Uterus (tissue), 2 donors: Measurements from ENCODE around the gene TMC3.

Experiments used
- POLR2A ChIP-seq, 2 donors: fragments of 450-650 bp; IDR thresholded peaks; one replicate each; pipeline ENCODE4 v1.6.1; 2016; ENCODE audit warnings: antibody characterized with exemption in 2 of 2, mild to moderate bottlenecking in 1 of 2, moderate library complexity in 1 of 2
- TF ChIP-seq, protein P1 (sequence below), 4 experiments: fragments of 200-600 bp in 2 of 4; fragments of 450-650 bp in 2 of 4; sonication (generic) in 2 of 4; IDR thresholded peaks; one replicate each; pipeline ENCODE4 v1.5.1; 2016 to 2019; ENCODE audit warnings: antibody characterized with exemption in 4 of 4, mild to moderate bottlenecking in 2 of 4, moderate library complexity in 1 of 4

DNA sequence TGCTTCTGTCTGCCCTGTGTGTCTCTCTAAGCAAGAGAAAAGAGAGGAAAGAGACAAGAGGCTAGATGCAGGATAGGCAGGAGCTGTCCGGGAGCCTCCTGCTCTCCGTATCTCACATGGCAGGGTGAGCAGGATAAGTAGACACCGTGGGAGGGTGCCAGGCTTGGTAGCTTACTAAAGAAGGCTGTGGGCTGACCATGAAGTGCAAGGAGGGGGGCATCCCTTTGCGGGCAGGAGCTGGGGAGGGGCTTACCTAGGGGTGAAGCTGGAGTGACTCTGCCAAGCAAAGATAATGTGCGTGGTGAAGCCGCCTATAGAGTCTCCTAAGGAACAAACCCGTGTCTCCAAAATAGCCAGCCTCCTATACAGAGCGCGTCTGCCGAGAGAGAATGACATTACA lies 33.7 kb upstream of the TMC3 start:
- TF ChIP-seq, protein P1, sequence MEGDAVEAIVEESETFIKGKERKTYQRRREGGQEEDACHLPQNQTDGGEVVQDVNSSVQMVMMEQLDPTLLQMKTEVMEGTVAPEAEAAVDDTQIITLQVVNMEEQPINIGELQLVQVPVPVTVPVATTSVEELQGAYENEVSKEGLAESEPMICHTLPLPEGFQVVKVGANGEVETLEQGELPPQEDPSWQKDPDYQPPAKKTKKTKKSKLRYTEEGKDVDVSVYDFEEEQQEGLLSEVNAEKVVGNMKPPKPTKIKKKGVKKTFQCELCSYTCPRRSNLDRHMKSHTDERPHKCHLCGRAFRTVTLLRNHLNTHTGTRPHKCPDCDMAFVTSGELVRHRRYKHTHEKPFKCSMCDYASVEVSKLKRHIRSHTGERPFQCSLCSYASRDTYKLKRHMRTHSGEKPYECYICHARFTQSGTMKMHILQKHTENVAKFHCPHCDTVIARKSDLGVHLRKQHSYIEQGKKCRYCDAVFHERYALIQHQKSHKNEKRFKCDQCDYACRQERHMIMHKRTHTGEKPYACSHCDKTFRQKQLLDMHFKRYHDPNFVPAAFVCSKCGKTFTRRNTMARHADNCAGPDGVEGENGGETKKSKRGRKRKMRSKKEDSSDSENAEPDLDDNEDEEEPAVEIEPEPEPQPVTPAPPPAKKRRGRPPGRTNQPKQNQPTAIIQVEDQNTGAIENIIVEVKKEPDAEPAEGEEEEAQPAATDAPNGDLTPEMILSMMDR (IDR thresholded peaks at IDR 0.05): no peak
- TF ChIP-seq POLR2A (IDR thresholded peaks at IDR 0.05): no peak
